ENCODE results near the gene RIF1.

Gene RIF1

GRCh38 chr2:151525821-151526373, 116.2 kb downstream of the RIF1 start:
- DNase-seq, result no peak

- no peak for DNase-seq
These were observed 116.9 kb downstream of the RIF1 start for GRCh38 chr2:151526572-151527090.
